Measurements from ENCODE around the gene EHF.
"Not testable (repeated sequence)": the region's sequence is repeated elsewhere in the genome, so short reads cannot be mapped to it uniquely, and the experiment has no call there.

The EHF gene

GRCh38 chr11:34685864-34686263 lies 65.0 kb downstream of the EHF start:
- ChIA-PET CTCF (no interaction called here), POLR2A (no interaction called here)
- TF ChIP-seq CTBP1 (IDR thresholded peaks at IDR 0.05; ENCODE audit: borderline replicate concordance), result no peak
- no peak for TF ChIP-seq BHLHE40 (IDR thresholded peaks at IDR 0.05; ENCODE audit: borderline replicate concordance)
- no peak for TF ChIP-seq HDGF (IDR thresholded peaks at IDR 0.05; ENCODE audit: borderline replicate concordance)
- no peak for TF ChIP-seq LEF1 (IDR thresholded peaks at IDR 0.05; ENCODE audit: borderline replicate concordance)
- no peak for TF ChIP-seq ELF4 (IDR thresholded peaks at IDR 0.05)
- TF ChIP-seq FOXK2 (IDR thresholded peaks at IDR 0.05), result no peak
- no peak for TF ChIP-seq SUZ12 (IDR thresholded peaks at IDR 0.05)
- TF ChIP-seq SP1 (IDR thresholded peaks at IDR 0.05), result no peak
- no peak for TF ChIP-seq ARNT (IDR thresholded peaks at IDR 0.05)
- no peak for TF ChIP-seq FOXM1 (IDR thresholded peaks at IDR 0.05; ENCODE audit: borderline replicate concordance)
- TF ChIP-seq, protein P1, sequence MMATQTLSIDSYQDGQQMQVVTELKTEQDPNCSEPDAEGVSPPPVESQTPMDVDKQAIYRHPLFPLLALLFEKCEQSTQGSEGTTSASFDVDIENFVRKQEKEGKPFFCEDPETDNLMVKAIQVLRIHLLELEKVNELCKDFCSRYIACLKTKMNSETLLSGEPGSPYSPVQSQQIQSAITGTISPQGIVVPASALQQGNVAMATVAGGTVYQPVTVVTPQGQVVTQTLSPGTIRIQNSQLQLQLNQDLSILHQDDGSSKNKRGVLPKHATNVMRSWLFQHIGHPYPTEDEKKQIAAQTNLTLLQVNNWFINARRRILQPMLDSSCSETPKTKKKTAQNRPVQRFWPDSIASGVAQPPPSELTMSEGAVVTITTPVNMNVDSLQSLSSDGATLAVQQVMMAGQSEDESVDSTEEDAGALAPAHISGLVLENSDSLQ (IDR thresholded peaks at IDR 0.05), result no peak
- no peak for TF ChIP-seq FOXA1 (IDR thresholded peaks at IDR 0.05)
- TF ChIP-seq NFRKB (IDR thresholded peaks at IDR 0.05), result no peak
- TF ChIP-seq L3MBTL2 (conservative IDR thresholded peaks at IDR 0.05), result no peak
- no peak for TF ChIP-seq TARDBP (IDR thresholded peaks at IDR 0.05)
- TF ChIP-seq ZNF384 (IDR thresholded peaks at IDR 0.05), result no peak
- no peak for DNase-seq (ENCODE audit: extremely low spot score)

GRCh38 chr11:34692299-34692698 lies 71.4 kb downstream of the EHF start:
- DNase-seq (ENCODE audit: extremely low spot score); POLR2A ChIA-PET; CTCF ChIA-PET: not testable (repeated sequence)

GRCh38 chr11:34696862-34697261 lies 76.0 kb downstream of the EHF start:
- POLR2A ChIA-PET, result no interaction called here
- CTCF ChIA-PET, result no interaction called here
- TF ChIP-seq TARDBP (IDR thresholded peaks at IDR 0.05) (no peak), ARNT (IDR thresholded peaks at IDR 0.05) (no peak), LEF1 (IDR thresholded peaks at IDR 0.05; ENCODE audit: borderline replicate concordance) (no peak)
- no peak for DNase-seq (ENCODE audit: extremely low spot score)

- DNase-seq (ENCODE audit: extremely low spot score), result no peak
- POLR2A ChIA-PET, result no interaction called here
- CTCF ChIA-PET, result no interaction called here
- TF ChIP-seq HDGF (IDR thresholded peaks at IDR 0.05; ENCODE audit: borderline replicate concordance) (no peak), L3MBTL2 (conservative IDR thresholded peaks at IDR 0.05) (no peak), LEF1 (IDR thresholded peaks at IDR 0.05; ENCODE audit: borderline replicate concordance) (no peak), ARNT (IDR thresholded peaks at IDR 0.05) (no peak), SUZ12 (IDR thresholded peaks at IDR 0.05) (no peak), TARDBP (IDR thresholded peaks at IDR 0.05) (no peak), FOXK2 (IDR thresholded peaks at IDR 0.05) (no peak), ZNF384 (IDR thresholded peaks at IDR 0.05) (no peak), SP1 (IDR thresholded peaks at IDR 0.05) (no peak), FOXA1 (IDR thresholded peaks at IDR 0.05) (no peak), FOXM1 (IDR thresholded peaks at IDR 0.05; ENCODE audit: borderline replicate concordance) (no peak), CTBP1 (IDR thresholded peaks at IDR 0.05; ENCODE audit: borderline replicate concordance) (no peak), BHLHE40 (IDR thresholded peaks at IDR 0.05; ENCODE audit: borderline replicate concordance) (no peak), NFRKB (IDR thresholded peaks at IDR 0.05) (no peak)
- TF ChIP-seq, protein P1 (IDR thresholded peaks at IDR 0.05), result no peak
Measured at GRCh38 chr11:34706709-34707461, 86.0 kb downstream of the EHF start.

- TF ChIP-seq SP1 (IDR thresholded peaks at IDR 0.05) (no peak), SUZ12 (IDR thresholded peaks at IDR 0.05) (no peak), FOXK2 (IDR thresholded peaks at IDR 0.05) (no peak), HDGF (IDR thresholded peaks at IDR 0.05; ENCODE audit: borderline replicate concordance) (no peak)
- CTCF ChIA-PET, result no interaction called here
- no peak for DNase-seq (ENCODE audit: extremely low spot score)
- POLR2A ChIA-PET, result no interaction called here
Measured at GRCh38 chr11:34707462-34707840, 86.6 kb downstream of the EHF start.
